Liver (tissue), 9 donors: Measurements from ENCODE around the gene BMPER. TPM values are rescaled to one million over a fixed set of nuclear protein-coding genes. Genes with fewer than 3 reads are reported as not detected.

Experiments used
- DNase-seq: peaks from one replicate; pipeline ENCODE4 v3.0.0-alpha.2; 2017; ENCODE audit warnings: low spot score
- H3K27ac ChIP-seq, 2 donors: one replicate each; pipeline ENCODE4 v1.7.0; 2013; ENCODE audit warnings: inconsistent platforms in 2 of 2, low read length in 2 of 2, control low read depth in 1 of 2, low read depth in 1 of 2, mild to moderate bottlenecking in 1 of 2
- H3K27me3 ChIP-seq, 4 donors: one replicate each; pipeline versions ENCODE4 v1.6.1 to v1.7.0; 2013; ENCODE audit warnings: low read length in 3 of 4, inconsistent platforms in 1 of 4, mild to moderate bottlenecking in 1 of 4, moderate library complexity in 1 of 4; ENCODE audit not compliant: control insufficient read depth in 4 of 4, insufficient read depth in 4 of 4
- H3K36me3 ChIP-seq, 4 donors: one replicate each; pipeline versions ENCODE4 v1.6.1 to v1.7.0; 2013; ENCODE audit warnings: low read length in 3 of 4, mild to moderate bottlenecking in 3 of 4, low read depth in 1 of 4, moderate library complexity in 1 of 4; ENCODE audit not compliant: control insufficient read depth in 4 of 4, insufficient read depth in 3 of 4
- H3K4me1 ChIP-seq, 4 donors: one replicate each; pipeline versions ENCODE4 v1.6.1 to v1.7.0; 2013; ENCODE audit warnings: low read length in 3 of 4, mild to moderate bottlenecking in 3 of 4, moderate library complexity in 1 of 4; ENCODE audit not compliant: control insufficient read depth in 4 of 4, insufficient read depth in 4 of 4
- H3K4me3 ChIP-seq, 3 donors: one replicate each; pipeline versions ENCODE4 v1.6.1 to v1.7.0; 2013; ENCODE audit warnings: low read length in 3 of 3, control low read depth in 1 of 3, low read depth in 1 of 3, mild to moderate bottlenecking in 1 of 3
- H3K9ac ChIP-seq, 2 donors: one replicate each; pipeline ENCODE4 v1.7.0; 2013; ENCODE audit warnings: low read length in 2 of 2, mild to moderate bottlenecking in 2 of 2, moderate library complexity in 2 of 2, control low read depth in 1 of 2, low read depth in 1 of 2
- H3K9me3 ChIP-seq, 4 donors: one replicate each; pipeline versions ENCODE4 v1.6.1 to v1.7.0; 2013; ENCODE audit warnings: low read length in 3 of 4; ENCODE audit not compliant: control insufficient read depth in 4 of 4
- EGR1 ChIP-seq, 2 donors: IDR thresholded peaks; 2 replicates each; pipeline ENCODE4 v1.6.1; 2016 to 2018; ENCODE audit warnings: antibody characterized with exemption in 2 of 2, low read depth in 2 of 2
- FOXA1 ChIP-seq: IDR thresholded peaks from 2 replicates; pipeline ENCODE4 v1.6.1; 2016; ENCODE audit warnings: antibody characterized with exemption
- FOXA2 ChIP-seq: IDR thresholded peaks from 2 replicates; pipeline ENCODE4 v1.6.1; 2016; ENCODE audit warnings: antibody characterized with exemption
- GABPA ChIP-seq, 2 donors: IDR thresholded peaks in 1 of 2; conservative IDR thresholded peaks in 1 of 2; 2 replicates each; pipeline ENCODE4 v1.6.1; 2016; ENCODE audit warnings: antibody characterized with exemption in 2 of 2, mild to moderate bottlenecking in 1 of 2, moderate library complexity in 1 of 2
- HNF4A ChIP-seq, 2 donors: conservative IDR thresholded peaks; 2 replicates each; pipeline ENCODE4 v1.6.1; 2016; ENCODE audit warnings: antibody characterized with exemption in 2 of 2, mild to moderate bottlenecking in 2 of 2
- HNF4G ChIP-seq: IDR thresholded peaks from 2 replicates; pipeline ENCODE4 v1.6.1; 2016; ENCODE audit warnings: antibody characterized with exemption
- JUND ChIP-seq, 2 donors: IDR thresholded peaks; 2 replicates each; pipeline ENCODE4 v1.6.1; 2016; ENCODE audit warnings: antibody characterized with exemption in 2 of 2
- NR2F2 ChIP-seq: IDR thresholded peaks from 2 replicates; pipeline ENCODE4 v1.6.1; 2016; ENCODE audit warnings: antibody characterized with exemption
- RAD21 ChIP-seq, 2 donors: IDR thresholded peaks; 2 replicates each; pipeline ENCODE4 v1.6.1; 2016; ENCODE audit warnings: antibody characterized with exemption in 2 of 2, mild to moderate bottlenecking in 2 of 2
- RXRA ChIP-seq, 2 donors: IDR thresholded peaks; 2 replicates each; pipeline ENCODE4 v1.6.1; 2017 to 2018; ENCODE audit warnings: antibody characterized with exemption in 2 of 2, mild to moderate bottlenecking in 1 of 2
- SP1 ChIP-seq: IDR thresholded peaks from 2 replicates; pipeline ENCODE4 v1.6.1; 2018; ENCODE audit warnings: antibody characterized with exemption, mild to moderate bottlenecking
- TAF1 ChIP-seq: conservative IDR thresholded peaks from 2 replicates; pipeline ENCODE4 v1.6.1; 2016; ENCODE audit warnings: antibody characterized with exemption, mild to moderate bottlenecking
- YY1 ChIP-seq: IDR thresholded peaks from 2 replicates; pipeline ENCODE4 v1.6.1; 2016; ENCODE audit warnings: antibody characterized with exemption, mild to moderate bottlenecking
- WGBS: extraction: QIAGEN DNeasy Blood & Tissue Kit; methylation state at CpG from one replicate; pipeline ENCODE4 v1.1.7; 2013; 5-methylcytosine and 5-hydroxymethylcytosine counted together
- polyA plus RNA-seq, 2 donors: library from polyadenylated mRNA; stranded (reverse) in 1 of 2; unstranded in 1 of 2; fragments of 200-250 nt in 1 of 2; fragments of >200 nt in 1 of 2; fragmentation: Nextera tagmentation in 1 of 2; extraction: Ambion mirVana in 1 of 2; gene quantifications; one replicate each; pipeline versions ENCODE4 v1.2.1 to v1.2.3, GENCODE V29; 2013 to 2015
- total RNA-seq, 2 donors: library from RNA; depleted of rRNA; stranded (reverse); fragments of >200 nt; gene quantifications; one replicate each; pipeline ENCODE4 v1.2.3, GENCODE V29; 2014
- TF ChIP-seq, protein P1 (sequence below): IDR thresholded peaks from 2 replicates; pipeline ENCODE4 v1.6.1; 2016; ENCODE audit warnings: antibody characterized with exemption
- TF ChIP-seq, protein P2 (sequence below): fragments of 150-350 bp; IDR thresholded peaks from 2 replicates; pipeline ENCODE4 v1.5.1; 2017; ENCODE audit warnings: improper control_type of control experiment, low read depth, low read length; ENCODE audit not compliant: missing input control
- TF ChIP-seq, protein P3 (sequence below): IDR thresholded peaks from 2 replicates; pipeline ENCODE4 v1.6.1; 2016; ENCODE audit warnings: antibody characterized with exemption
- TF ChIP-seq, protein P4 (sequence below): IDR thresholded peaks from 2 replicates; pipeline ENCODE4 v1.6.1; 2016; ENCODE audit warnings: antibody characterized with exemption
- TF ChIP-seq, protein P5 (sequence below): IDR thresholded peaks from 2 replicates; pipeline ENCODE4 v1.6.1; 2016; ENCODE audit warnings: antibody characterized with exemption, mild to moderate bottlenecking
- donor health status: healthy.
- donor health status: healthy.
- donor health status: healthy.
- donor health status: healthy.
- donor health status: healthy.

Gene BMPER
- total and polyA plus RNA-seq, 4 donors = 4.0 to 8.5 (median 6.2) TPM

DNA sequence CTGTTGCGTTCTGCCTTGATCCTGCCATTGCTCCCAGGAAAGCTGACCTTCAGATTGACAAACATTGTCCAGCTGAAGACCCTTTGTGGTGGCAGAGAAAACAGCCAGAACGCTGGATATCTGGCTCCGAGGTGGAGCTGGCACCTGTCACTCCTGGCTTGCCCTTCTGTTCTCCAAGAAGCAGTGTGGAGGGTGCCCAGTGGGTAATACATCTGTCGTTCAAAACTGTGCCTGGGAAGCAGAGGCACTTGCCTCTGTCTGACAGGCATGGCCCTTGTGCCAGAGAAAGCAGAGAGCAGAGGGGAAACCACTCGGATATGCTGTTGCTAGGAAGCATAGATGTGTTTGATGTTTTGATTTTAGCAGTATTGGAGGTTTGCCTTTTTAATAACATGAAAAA, 231.4 kb downstream of the BMPER start (continued):
- TF ChIP-seq, protein P1, sequence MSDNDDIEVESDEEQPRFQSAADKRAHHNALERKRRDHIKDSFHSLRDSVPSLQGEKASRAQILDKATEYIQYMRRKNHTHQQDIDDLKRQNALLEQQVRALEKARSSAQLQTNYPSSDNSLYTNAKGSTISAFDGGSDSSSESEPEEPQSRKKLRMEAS = no peak
- TF ChIP-seq GABPA (IDR thresholded peaks at IDR 0.05 in 1 of 2, conservative IDR thresholded peaks at IDR 0.05 in 1 of 2) = no peak

DNA sequence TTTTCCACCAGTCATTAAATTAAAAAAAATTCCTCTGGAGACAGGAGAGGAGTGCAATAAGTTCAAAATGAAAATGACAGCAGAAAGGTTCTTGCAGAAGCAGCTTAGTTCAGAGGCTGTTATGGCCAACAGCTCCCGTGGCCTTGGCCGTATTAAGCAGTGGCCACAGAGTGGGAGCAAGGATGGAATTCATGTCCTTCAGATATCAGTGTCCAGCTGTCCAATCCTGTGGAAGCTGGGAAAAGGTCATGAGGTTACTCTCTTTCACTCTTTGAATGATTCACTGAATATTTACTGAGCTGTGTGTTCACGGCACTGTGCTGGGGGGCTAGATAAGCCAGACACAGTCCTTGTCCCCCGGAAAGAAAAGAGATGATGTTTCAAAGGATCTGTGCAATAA, 231.8 kb downstream of the BMPER start:
- Histone ChIP-seq H3K9ac (no peak overlapping the region), H3K27me3 (no peaks in the 10 kb centered on the region), H3K36me3 (no peaks in the 10 kb centered on the region), H3K4me1 (no peaks in the 10 kb centered on the region), H3K9me3 (no peaks in the 10 kb centered on the region), H3K4me3 (no peak overlapping the region), H3K27ac (no peak overlapping the region)
- WGBS = 36% methylated on average over 4 of the region's 4 CpGs
- no peak for DNase-seq
- no peak for TF ChIP-seq SP1
- no peak for TF ChIP-seq FOXA2
- no peak for TF ChIP-seq YY1
- TF ChIP-seq, protein P1 = no peak
- TF ChIP-seq RAD21 (IDR thresholded peaks at IDR 0.05) = no peak
- TF ChIP-seq, protein P2, sequence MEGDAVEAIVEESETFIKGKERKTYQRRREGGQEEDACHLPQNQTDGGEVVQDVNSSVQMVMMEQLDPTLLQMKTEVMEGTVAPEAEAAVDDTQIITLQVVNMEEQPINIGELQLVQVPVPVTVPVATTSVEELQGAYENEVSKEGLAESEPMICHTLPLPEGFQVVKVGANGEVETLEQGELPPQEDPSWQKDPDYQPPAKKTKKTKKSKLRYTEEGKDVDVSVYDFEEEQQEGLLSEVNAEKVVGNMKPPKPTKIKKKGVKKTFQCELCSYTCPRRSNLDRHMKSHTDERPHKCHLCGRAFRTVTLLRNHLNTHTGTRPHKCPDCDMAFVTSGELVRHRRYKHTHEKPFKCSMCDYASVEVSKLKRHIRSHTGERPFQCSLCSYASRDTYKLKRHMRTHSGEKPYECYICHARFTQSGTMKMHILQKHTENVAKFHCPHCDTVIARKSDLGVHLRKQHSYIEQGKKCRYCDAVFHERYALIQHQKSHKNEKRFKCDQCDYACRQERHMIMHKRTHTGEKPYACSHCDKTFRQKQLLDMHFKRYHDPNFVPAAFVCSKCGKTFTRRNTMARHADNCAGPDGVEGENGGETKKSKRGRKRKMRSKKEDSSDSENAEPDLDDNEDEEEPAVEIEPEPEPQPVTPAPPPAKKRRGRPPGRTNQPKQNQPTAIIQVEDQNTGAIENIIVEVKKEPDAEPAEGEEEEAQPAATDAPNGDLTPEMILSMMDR = no peak
- no peak for TF ChIP-seq HNF4A (conservative IDR thresholded peaks at IDR 0.05)
- no peak for TF ChIP-seq TAF1
- TF ChIP-seq NR2F2 = no peak
- TF ChIP-seq EGR1 (IDR thresholded peaks at IDR 0.05; ENCODE audit: low read depth in 2 of 2) = no peak
- no peak for TF ChIP-seq HNF4G
- TF ChIP-seq, protein P3, sequence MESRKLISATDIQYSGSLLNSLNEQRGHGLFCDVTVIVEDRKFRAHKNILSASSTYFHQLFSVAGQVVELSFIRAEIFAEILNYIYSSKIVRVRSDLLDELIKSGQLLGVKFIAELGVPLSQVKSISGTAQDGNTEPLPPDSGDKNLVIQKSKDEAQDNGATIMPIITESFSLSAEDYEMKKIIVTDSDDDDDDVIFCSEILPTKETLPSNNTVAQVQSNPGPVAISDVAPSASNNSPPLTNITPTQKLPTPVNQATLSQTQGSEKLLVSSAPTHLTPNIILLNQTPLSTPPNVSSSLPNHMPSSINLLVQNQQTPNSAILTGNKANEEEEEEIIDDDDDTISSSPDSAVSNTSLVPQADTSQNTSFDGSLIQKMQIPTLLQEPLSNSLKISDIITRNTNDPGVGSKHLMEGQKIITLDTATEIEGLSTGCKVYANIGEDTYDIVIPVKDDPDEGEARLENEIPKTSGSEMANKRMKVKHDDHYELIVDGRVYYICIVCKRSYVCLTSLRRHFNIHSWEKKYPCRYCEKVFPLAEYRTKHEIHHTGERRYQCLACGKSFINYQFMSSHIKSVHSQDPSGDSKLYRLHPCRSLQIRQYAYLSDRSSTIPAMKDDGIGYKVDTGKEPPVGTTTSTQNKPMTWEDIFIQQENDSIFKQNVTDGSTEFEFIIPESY = no peak

DNA sequence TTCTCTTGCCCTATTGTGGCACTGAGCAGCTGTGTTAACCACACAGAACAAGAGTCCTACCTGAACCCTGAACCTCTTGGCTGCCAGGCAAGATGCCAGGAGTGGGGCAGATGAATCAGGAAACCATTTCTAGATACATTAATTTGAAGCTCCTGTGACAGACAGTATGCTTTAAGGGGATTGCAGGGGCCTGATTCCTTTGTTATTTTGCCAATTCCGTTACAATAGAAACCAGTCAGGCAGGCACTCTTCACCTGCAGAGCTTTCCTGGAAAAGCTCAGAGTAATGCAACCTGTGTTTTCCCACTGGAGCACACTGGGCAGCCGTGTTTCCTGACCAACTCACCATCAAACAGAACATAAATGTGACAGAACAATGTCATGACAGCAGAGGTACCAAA, 233.1 kb downstream of the BMPER start:
- H3K4me1 ChIP-seq = no peaks in the 10 kb centered on the region
- H3K36me3 ChIP-seq = no peaks in the 10 kb centered on the region
- no peaks in the 10 kb centered on the region for H3K27me3 ChIP-seq
- H3K27ac ChIP-seq = no peak overlapping the region
- DNase-seq = no peak
- H3K9me3 ChIP-seq = no peaks in the 10 kb centered on the region
- no peak for TF ChIP-seq TAF1
- no peak for TF ChIP-seq HNF4A (conservative IDR thresholded peaks at IDR 0.05)
- no peak overlapping the region for H3K4me3 ChIP-seq
- 71% methylated on average over 2 of the region's 2 CpGs for WGBS
- H3K9ac ChIP-seq = no peak overlapping the region

DNA sequence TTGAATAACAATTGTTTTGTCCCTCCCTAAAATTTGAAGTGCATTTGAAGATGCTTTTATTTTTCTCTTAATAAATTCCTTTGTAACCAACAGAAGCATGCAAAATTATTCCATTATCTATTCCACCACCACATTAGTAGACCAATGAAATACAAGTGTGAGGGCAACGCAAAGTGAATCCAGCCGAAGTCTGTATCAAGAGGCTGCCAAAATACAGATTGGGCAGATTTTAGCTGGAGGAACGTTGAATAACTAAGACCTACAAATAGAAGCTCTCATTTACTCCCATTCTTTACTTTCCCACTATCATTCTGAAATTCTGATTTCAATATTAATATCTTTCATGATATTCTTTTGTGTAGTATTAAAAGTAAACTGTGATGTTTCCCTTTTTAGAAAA, 233.7 kb downstream of the BMPER start:
- no peak for DNase-seq
- 88% methylated on average over 3 of the region's 3 CpGs for WGBS
- no peak overlapping the region for H3K9ac ChIP-seq
- H3K27ac ChIP-seq = no peak overlapping the region
- H3K9me3 ChIP-seq = no peaks in the 10 kb centered on the region
- H3K4me3 ChIP-seq = no peak overlapping the region
- no peaks in the 10 kb centered on the region for H3K4me1 ChIP-seq
- H3K27me3 ChIP-seq = no peaks in the 10 kb centered on the region
- no peaks in the 10 kb centered on the region for H3K36me3 ChIP-seq
- no peak for TF ChIP-seq GABPA (IDR thresholded peaks at IDR 0.05 in 1 of 2, conservative IDR thresholded peaks at IDR 0.05 in 1 of 2)
- TF ChIP-seq RXRA (IDR thresholded peaks at IDR 0.05) = no peak
- no peak for TF ChIP-seq HNF4G
- no peak for TF ChIP-seq TAF1
- no peak for TF ChIP-seq FOXA1
- no peak for TF ChIP-seq HNF4A (conservative IDR thresholded peaks at IDR 0.05)
- no peak for TF ChIP-seq FOXA2
- TF ChIP-seq, protein P1 = no peak
- TF ChIP-seq JUND (IDR thresholded peaks at IDR 0.05) = no peak
- TF ChIP-seq, protein P4, sequence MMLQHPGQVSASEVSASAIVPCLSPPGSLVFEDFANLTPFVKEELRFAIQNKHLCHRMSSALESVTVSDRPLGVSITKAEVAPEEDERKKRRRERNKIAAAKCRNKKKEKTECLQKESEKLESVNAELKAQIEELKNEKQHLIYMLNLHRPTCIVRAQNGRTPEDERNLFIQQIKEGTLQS = no peak
- TF ChIP-seq, protein P5, sequence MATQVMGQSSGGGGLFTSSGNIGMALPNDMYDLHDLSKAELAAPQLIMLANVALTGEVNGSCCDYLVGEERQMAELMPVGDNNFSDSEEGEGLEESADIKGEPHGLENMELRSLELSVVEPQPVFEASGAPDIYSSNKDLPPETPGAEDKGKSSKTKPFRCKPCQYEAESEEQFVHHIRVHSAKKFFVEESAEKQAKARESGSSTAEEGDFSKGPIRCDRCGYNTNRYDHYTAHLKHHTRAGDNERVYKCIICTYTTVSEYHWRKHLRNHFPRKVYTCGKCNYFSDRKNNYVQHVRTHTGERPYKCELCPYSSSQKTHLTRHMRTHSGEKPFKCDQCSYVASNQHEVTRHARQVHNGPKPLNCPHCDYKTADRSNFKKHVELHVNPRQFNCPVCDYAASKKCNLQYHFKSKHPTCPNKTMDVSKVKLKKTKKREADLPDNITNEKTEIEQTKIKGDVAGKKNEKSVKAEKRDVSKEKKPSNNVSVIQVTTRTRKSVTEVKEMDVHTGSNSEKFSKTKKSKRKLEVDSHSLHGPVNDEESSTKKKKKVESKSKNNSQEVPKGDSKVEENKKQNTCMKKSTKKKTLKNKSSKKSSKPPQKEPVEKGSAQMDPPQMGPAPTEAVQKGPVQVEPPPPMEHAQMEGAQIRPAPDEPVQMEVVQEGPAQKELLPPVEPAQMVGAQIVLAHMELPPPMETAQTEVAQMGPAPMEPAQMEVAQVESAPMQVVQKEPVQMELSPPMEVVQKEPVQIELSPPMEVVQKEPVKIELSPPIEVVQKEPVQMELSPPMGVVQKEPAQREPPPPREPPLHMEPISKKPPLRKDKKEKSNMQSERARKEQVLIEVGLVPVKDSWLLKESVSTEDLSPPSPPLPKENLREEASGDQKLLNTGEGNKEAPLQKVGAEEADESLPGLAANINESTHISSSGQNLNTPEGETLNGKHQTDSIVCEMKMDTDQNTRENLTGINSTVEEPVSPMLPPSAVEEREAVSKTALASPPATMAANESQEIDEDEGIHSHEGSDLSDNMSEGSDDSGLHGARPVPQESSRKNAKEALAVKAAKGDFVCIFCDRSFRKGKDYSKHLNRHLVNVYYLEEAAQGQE = no peak
